HG03095 (cell line): ENCODE results near the gene CEP43.

ENCODE experiments used
- ATAC-seq: cut with Tn5 transposase; IDR thresholded peaks from one replicate; pipeline ENCODE4 v1.9.1; 2021; ENCODE audit warnings: moderate library complexity; ENCODE audit not compliant: unreplicated experiment

CEP43 gene

GRCh38 chr6:166999145-166999883 lies at the start of gene CEP43:
TSS of gene CEP43 (plus strand) at chr6:166999397. CDS start at chr6:166999413, 16 bp downstream.
- ATAC-seq = peak; percentile 88

GRCh38 chr6:166949528-166950442 lies 49.4 kb upstream of the CEP43 start:
- no peak for ATAC-seq

GRCh38 chr6:166950443-166950821 lies 48.8 kb upstream of the CEP43 start:
- peak; percentile 43 for ATAC-seq

- peak; percentile 88 for ATAC-seq
These were observed 48.1 kb upstream of the CEP43 start for GRCh38 chr6:166950892-166951669.

GRCh38 chr6:166951670-166952060 lies 47.5 kb upstream of the CEP43 start:
- ATAC-seq = no peak

GRCh38 chr6:166952121-166952520 lies 47.1 kb upstream of the CEP43 start:
- no peak for ATAC-seq

- no peak for ATAC-seq
These were observed 46.4 kb upstream of the CEP43 start for GRCh38 chr6:166952567-166953486.

GRCh38 chr6:166954118-166954713 lies 45.0 kb upstream of the CEP43 start:
- no peak for ATAC-seq

- no peak for ATAC-seq
These were observed 43.9 kb upstream of the CEP43 start for GRCh38 chr6:166955121-166955864.

GRCh38 chr6:166955865-166956443 lies 43.2 kb upstream of the CEP43 start:
- ATAC-seq = peak; percentile 0

GRCh38 chr6:166956444-166957086 lies 42.6 kb upstream of the CEP43 start, which contains the start of gene RNASET2:
TSS of gene RNASET2 (minus strand) at chr6:166956550. CDS start at chr6:166956182, 368 bp downstream.
- peak; percentile 63 for ATAC-seq

GRCh38 chr6:166957087-166957804 lies 42.0 kb upstream of the CEP43 start:
- ATAC-seq = peak; percentile 40

- ATAC-seq = no peak
These were observed 41.5 kb upstream of the CEP43 start for GRCh38 chr6:166957805-166958076.

- no peak for ATAC-seq
These were observed 40.0 kb upstream of the CEP43 start for GRCh38 chr6:166958926-166959861.

GRCh38 chr6:166959911-166960608 lies 39.1 kb upstream of the CEP43 start:
- no peak for ATAC-seq

- ATAC-seq = no peak
These were observed 38.6 kb upstream of the CEP43 start for GRCh38 chr6:166960609-166960978.
